Measurements from ENCODE around the gene TTBK2.

DNA sequence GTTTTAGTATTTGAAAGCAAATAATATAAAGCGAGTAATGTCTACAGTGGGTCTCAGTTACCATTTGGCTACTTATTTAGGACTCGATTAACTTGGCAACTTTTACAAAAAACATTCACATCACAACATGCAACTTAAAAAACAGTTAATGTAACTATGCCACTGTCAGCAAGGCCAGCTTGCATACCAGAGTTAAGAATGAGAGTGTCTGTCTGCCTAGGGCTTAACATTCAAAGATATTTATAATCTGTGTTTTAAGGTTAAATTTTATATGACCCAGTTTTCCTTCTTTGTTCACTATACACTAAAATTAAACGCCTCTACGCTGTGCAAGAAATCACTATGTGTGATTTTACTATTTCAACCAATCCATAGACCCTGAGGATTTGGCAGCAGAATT lies 178.4 kb downstream of the TTBK2 start:
- TF ChIP-seq EZH2 (IDR thresholded peaks at IDR 0.05; ENCODE audit: low read length) (no peak), CTCF (optimal IDR thresholded peaks at IDR 0.05 in 1 of 3, IDR thresholded peaks at IDR 0.05 in 1 of 3, conservative IDR thresholded peaks at IDR 0.05 in 1 of 3; ENCODE audit: extremely low read depth in 1 of 3, insufficient read depth in 2 of 3, low read length in 3 of 3) (no peak)

Data from keratinocyte (primary cell).